HCEC 1CT (cell line): ENCODE data around the gene PAGR1.
"Not testable (repeated sequence)": the region's sequence is repeated elsewhere in the genome, so short reads cannot be mapped to it uniquely, and the experiment has no call there.

ENCODE experiments used
- DNase-seq: peaks from one replicate; pipeline ENCODE4 v3.0.0-alpha.2; 2017

PAGR1 gene

GRCh38 chr16:29815793-29816693 is at the start of gene PAGR1:
Gene PAGR1, plus strand, starts transcription at chr16:29816152. Its CDS starts 374 bp downstream, at chr16:29816526.
- DNase-seq = peak; percentile 100

DNA sequence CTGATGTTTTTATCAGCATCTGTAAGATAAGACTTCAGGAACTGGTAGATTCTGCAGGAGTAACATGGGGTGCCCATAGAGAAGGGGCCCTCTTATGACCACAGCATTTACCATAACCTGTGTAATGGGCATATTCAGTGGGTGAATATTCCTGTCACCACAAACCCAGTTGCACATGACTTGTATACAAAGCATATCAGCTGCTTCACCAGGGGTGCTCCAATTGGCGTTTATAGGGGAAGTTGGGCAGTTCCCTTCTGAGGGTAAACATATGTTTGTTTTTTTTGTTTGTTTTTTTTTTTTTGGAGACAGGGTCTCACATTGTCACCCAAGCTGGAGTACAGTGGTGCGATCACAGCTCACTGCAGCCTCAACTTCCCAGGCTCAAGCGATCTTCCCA is 49.4 kb upstream of the PAGR1 start:
- no peak for DNase-seq

GRCh38 chr16:29767062-29767461 is 48.9 kb upstream of the PAGR1 start:
- no peak for DNase-seq

DNA sequence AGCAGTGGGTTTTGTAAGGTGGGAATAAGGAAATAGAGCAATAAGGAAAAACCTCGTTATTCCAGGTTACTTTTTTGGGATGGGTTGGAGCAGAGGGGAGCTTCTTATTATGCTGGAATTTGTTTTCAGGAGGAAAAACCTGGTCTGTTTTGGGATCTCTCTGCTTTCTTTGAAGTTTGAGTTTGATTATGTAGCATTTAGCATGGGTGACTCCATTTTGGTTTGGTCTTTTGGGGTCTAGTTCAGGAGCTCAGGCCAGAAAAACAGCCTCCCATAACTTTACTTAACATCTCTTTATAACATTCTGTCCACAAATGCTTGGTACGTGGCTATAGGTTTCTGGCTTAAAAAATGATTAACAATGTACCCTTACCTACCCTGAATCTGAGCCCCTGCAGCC is 46.4 kb upstream of the PAGR1 start:
- DNase-seq = no peak

- no peak for DNase-seq
Observed at GRCh38 chr16:29770250-29770929, 45.6 kb upstream of the PAGR1 start.

- DNase-seq = not testable (repeated sequence)
Observed at GRCh38 chr16:29772330-29772729, 43.6 kb upstream of the PAGR1 start.

GRCh38 chr16:29774730-29775129 is 41.2 kb upstream of the PAGR1 start:
- DNase-seq = no peak

DNA sequence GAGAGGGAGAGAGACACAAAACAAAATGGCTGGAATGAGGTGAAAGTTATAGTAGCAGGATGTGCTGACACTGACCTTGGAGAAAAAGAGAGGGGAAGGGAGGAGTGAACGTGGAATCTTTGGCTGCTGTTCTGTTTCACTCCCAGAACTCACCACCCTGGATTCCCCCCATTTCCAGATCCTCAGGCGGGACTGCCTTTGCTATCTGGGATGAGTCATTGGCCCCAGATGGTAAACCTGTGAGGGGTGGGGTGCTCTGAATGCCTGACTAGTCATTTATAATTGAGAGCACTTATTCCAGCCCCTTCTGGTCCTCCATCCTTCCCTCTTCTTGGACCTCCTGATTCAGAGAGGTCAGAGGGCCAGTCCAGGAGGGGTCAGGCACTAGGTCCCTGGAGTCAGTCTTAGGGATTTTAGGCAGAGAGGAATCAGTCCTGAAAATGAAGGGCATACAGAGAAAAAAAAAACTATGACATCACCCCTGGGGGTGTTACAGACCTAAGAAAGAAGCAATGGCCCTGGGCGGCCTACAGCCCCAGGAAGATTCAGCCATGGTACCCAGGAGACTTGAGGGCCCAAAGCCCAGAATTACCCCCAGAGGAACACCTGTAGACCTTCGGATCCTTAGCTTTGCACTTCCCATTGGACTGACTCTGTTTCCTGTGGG is 40.1 kb upstream of the PAGR1 start:
- DNase-seq = no peak

GRCh38 chr16:29777576-29778350 is 38.2 kb upstream of the PAGR1 start, which contains the start of gene ZG16:
Gene ZG16, plus strand, starts transcription at chr16:29778256. Its CDS starts 1,011 bp downstream, at chr16:29779267.
- no peak for DNase-seq

DNA sequence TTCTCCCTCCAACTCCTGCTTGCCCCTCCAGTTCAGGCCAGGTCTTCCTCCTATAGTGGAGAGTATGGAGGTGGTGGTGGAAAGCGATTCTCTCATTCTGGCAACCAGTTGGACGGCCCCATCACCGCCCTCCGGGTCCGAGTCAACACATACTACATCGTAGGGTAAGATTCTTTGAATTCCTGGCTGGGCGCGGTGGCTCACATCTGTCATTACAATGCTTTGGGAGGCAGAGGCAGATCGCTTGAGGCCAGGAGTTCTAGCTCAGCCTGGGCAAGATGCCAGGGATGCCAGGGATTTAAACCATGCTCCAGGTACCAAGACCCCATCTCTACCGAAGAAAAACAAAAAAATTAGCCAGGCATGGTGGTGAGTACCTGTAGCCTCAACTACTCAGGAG is 36.5 kb upstream of the PAGR1 start:
- no peak for DNase-seq

DNA sequence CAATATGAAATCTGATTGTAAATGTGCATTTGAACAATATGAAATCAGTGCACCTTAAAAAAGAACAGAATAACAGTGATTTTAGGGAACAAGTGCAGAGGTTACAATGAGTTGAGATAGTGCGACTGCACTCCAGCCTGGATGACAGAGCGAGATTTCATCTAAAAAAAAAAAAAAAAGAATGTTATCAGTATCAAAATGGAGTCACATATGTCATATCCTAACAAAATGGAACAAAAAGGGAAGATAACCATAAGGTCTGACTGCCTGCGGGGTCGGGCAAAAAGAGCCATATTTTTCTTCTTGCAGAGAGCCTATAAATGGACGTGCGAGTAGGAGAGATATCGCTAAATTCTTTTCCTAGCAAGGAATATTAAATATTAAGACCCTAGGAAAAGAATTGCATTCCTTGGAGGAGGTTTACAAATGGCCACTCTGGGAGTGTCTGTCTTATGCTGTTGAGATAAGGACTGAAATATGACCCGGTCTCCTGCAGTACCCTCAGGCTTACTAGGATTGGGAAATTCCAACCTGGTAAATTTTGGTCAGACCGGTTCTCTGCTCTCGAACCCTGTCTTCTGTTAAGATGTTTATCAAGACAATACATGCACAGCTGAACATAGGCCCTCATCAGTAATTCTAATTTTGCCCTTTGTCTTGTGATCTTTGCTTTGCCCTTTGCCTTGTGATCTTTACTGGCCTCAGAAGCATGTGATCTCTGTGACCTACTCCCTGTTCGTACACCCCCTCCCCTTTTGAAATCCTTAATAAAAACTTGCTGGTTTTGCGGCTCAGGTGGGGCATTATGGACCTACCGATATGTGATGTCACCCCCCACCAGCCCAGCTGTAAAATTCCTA is 32.6 kb upstream of the PAGR1 start:
- DNase-seq = not testable (repeated sequence)

- DNase-seq = no peak
Observed at GRCh38 chr16:29784157-29784556, 31.8 kb upstream of the PAGR1 start.

DNA sequence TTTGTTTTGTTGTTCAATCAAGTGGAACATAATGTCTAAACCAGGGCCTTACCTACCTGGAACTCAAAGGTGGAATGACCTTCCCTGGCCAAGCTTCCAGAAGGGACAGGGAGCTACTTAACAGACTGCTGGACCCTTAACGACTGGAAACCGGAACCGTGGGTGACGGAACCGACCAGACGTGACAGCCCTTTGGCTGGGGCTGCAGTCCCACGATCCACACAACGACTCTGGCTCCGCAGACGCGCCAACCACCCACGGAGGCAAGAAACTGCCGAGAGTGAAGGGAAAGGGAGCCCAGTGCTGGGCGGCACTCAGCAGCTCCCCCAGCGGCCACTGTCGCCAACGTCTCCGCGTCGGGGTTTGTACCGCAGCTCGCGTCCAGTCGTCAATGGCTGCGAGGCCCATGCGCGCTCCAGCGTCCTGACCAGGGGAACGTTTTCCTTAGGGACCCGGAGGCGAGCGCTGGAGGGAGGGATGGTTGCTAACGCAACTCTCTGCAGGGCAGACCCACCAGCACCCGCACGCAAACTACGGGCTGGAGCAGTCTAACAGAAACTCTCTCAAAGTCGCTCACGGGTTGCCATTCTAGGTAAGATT is 31.0 kb upstream of the PAGR1 start:
- DNase-seq = peak; percentile 32

GRCh38 chr16:29787155-29787554 is 28.8 kb upstream of the PAGR1 start:
- DNase-seq = not testable (repeated sequence)

DNA sequence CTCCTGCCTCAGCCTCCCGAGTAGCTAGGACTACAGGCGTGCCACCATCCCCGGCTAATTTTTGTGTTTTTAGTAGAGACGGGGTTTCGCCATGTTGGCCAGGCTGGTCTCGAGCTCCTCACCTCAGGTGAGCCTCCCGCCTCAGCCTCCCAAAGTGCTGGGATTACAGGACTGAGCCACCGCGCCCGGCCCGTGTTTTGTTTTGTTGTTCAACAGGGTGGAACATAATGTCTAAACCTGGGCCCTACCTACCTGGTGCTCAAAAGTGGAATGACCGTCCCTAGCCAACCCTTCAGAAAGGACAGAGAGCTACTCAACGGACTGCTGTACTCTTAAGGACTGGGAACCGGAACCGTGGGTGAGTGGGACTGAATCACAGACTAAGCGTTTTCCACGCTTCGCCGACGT is 26.2 kb upstream of the PAGR1 start:
- DNase-seq = no peak

GRCh38 chr16:29790183-29790948 is 25.6 kb upstream of the PAGR1 start, which contains the start of gene KIF22:
Gene KIF22, plus strand, starts transcription at chr16:29790751. Its CDS starts 9 bp downstream, at chr16:29790760.
- DNase-seq = peak; percentile 98

- DNase-seq = no peak
Observed at GRCh38 chr16:29790949-29791844, 24.8 kb upstream of the PAGR1 start.

DNA sequence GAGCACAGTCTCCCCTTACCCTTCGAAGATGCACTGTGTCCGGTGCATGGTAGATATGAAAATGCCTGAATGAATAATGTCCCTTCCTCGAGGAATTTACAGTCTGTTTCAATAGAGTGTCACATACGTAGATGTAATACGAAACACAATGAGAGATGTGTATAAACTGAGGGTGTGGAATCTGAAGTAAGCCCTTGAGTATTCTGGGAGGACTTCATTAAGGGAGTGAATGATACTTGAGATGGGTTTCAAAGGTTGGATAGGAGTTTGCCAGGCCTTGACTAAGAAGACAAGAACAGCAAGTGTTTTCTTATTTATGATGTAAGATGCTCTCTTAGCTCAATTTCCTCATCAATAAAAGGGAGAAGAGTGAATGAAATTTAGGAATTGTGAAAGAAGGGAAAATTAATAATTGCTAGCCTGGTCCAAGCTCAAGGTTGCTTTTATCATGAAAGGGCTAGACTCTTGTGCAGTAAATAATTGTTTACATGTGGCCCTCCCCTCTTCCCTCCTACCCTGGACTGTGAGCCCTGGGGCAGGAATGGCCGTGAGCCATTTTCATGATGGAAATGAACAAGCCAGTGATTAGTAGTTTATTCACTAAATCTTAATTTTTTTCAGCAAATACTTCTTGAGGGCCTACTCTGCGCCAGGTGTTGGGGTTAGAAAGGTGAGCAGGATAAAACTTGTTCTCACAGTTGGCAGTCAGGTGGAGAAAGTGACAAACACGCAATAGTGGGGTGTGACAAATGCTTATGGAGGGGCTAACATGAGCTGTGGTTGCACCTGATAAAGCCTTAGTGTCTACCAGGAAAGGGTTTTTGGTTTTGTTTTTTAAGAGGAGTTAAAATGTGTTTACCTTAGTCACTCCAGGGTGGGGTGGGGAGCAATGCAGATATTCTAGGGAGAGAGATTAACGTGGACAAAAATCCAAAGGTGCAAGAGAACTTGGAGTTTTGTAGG is 23.8 kb upstream of the PAGR1 start:
- DNase-seq = no peak
